ENCODE results near the gene ARF1.

DNA sequence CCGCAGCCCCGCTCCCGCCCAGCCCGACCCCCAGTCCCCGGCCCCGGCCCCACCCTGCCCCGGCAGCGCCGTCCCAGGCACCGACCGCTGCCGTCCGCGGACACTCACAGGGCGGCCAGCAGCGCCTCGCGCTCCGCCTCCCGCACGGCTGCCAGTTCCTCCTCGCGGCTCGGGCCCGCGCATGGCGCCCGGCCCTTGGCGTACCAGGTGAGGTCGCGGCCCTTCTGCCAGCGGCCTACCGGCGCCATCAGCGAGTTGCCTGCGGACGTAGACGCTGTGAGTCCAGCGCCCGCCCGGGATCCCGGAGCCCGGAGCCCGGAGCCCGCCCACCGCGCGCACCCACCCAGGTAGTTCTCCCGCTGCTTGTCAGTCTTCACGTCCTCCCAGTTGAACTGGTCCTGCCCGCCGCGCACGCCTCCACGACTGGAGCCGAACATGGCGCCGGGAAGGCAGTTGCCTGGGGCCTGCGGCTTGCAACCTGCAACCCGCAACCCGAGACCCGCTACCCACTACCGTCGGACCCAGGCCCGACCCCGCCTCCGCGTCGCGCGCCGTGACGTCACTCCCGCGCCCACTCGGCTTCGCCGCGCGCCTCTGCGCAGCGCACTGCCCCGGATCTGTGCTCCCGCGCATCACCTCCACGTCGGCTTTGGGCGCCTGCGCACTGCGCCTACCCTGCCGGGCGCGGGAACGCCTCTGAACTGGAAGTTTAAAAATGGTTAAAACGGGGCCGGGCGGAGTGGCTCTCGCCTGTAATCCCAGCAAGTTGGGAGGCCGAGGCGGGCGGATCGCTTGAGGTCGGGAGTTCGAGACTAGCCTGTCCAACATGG lies 20.5 kb downstream of the ARF1 start, which contains the start of gene C1orf35:
- TF ChIP-seq ZNF317 (CRISPR knock-in tag; IDR thresholded peaks at IDR 0.05; ENCODE audit: borderline replicate concordance, low read depth), result no peak
- no peak for TF ChIP-seq FOXJ3 (CRISPR knock-in tag; IDR thresholded peaks at IDR 0.05; ENCODE audit: borderline replicate concordance)
- TF ChIP-seq, protein P1, sequence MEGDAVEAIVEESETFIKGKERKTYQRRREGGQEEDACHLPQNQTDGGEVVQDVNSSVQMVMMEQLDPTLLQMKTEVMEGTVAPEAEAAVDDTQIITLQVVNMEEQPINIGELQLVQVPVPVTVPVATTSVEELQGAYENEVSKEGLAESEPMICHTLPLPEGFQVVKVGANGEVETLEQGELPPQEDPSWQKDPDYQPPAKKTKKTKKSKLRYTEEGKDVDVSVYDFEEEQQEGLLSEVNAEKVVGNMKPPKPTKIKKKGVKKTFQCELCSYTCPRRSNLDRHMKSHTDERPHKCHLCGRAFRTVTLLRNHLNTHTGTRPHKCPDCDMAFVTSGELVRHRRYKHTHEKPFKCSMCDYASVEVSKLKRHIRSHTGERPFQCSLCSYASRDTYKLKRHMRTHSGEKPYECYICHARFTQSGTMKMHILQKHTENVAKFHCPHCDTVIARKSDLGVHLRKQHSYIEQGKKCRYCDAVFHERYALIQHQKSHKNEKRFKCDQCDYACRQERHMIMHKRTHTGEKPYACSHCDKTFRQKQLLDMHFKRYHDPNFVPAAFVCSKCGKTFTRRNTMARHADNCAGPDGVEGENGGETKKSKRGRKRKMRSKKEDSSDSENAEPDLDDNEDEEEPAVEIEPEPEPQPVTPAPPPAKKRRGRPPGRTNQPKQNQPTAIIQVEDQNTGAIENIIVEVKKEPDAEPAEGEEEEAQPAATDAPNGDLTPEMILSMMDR (IDR thresholded peaks at IDR 0.05), result no peak

Measured in WTC11 (cell line).